ENCODE measurements around the gene TP53I11.

TP53I11 gene

DNA sequence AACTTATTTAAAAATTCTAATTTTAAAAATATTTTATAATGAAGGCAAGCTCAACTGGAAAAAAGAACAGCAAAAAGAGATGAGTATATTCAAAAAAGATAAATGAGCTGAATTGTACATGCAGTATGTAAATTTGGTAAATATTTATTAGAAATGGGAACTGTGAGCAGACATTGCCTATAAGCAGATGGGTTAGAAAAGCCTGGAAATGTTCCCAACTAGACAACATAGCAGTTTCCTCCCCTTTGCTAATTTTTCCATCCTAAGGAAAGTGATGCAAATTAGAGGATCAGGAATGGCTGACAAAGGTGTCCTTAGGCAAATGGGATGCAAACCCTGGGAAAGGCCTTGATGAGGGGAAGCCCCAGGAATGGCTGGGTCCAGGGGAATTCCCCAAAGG, 37.2 kb downstream of the TP53I11 start:
- DNase-seq (ENCODE audit: low read depth in 2 of 2): no peak

- DNase-seq (ENCODE audit: low read depth in 2 of 2): no peak
These were observed 38.3 kb downstream of the TP53I11 start for GRCh38 chr11:44912270-44912987.

- DNase-seq (ENCODE audit: low read depth in 2 of 2): peak; percentile 59 to 78
These were observed 39.5 kb downstream of the TP53I11 start for GRCh38 chr11:44911029-44911814.

- DNase-seq (ENCODE audit: low read depth in 2 of 2): no peak
These were observed 40.1 kb downstream of the TP53I11 start for GRCh38 chr11:44910591-44910990.

DNA sequence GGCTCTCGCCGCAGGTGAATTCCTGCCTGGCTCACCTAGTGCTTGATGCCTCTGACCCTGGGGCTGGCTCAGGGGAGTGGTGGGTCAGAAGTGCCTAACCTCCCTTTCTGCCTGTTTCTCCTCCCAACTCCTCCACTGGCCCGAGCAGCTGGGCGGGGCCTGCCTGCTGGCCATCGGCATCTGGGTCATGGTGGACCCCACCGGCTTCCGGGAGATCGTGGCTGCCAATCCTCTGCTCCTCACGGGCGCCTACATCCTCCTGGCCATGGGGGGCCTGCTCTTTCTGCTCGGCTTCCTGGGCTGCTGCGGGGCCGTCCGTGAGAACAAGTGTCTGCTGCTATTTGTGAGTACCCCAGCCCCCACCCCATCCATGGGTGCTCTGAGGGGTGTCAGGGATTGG, 41.1 kb downstream of the TP53I11 start:
- DNase-seq (ENCODE audit: low read depth in 2 of 2): no peak

DNA sequence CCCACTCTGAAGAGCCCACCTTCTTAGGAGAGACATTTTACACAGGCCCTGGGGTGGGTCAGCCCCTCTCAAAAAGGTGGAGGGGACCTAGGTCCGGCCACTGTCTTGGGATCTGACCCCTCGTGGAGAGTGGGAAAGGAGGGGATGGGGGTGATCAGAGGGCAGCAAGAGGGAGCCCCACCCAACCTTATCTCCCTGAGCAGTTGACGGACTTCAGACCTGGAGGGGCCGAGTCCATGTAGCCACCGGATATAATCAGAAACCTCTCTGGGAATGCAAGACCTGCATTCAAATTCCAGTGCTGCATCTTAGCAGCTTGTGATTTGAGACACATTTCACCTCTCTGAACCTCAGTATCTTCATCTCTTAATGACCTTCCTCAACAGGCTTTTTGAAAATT, 44.0 kb downstream of the TP53I11 start:
- DNase-seq (ENCODE audit: low read depth in 2 of 2): no peak

DNA sequence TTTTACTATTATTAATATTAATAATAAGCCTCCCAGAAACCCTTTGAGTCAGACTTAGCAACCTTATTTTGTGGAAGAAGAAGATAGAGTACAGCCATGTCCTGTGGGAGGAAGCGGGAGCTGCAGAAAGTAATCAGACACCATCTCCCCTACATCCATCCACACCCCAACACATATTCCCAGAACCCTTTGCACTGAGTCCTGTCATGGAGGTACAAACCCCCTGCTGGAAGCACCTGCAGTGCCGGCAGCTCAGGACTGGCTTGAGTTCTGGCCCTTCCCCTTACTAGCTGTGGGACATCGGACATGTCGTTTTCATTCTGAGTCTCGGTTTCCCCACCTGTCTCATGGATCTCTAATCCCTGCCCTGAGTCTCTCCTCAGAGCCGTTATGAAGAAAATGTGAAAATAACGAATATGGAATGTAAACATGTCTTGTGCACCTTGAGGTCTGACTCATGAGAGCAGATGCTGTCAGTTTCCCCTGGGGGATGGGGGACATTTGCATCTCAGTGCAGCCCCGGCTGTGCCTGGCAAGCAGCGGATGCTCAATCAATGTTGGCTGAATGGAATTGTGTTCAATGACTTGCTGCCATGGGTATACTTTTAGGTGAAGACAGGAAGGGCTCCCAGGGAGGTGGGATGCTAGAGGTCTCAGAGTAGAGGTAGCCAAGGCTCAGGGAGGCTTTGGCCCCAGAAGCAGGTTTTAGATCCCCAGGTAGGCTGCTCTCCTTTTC, 45.4 kb downstream of the TP53I11 start:
- no peak for DNase-seq (ENCODE audit: low read depth in 2 of 2)

DNA sequence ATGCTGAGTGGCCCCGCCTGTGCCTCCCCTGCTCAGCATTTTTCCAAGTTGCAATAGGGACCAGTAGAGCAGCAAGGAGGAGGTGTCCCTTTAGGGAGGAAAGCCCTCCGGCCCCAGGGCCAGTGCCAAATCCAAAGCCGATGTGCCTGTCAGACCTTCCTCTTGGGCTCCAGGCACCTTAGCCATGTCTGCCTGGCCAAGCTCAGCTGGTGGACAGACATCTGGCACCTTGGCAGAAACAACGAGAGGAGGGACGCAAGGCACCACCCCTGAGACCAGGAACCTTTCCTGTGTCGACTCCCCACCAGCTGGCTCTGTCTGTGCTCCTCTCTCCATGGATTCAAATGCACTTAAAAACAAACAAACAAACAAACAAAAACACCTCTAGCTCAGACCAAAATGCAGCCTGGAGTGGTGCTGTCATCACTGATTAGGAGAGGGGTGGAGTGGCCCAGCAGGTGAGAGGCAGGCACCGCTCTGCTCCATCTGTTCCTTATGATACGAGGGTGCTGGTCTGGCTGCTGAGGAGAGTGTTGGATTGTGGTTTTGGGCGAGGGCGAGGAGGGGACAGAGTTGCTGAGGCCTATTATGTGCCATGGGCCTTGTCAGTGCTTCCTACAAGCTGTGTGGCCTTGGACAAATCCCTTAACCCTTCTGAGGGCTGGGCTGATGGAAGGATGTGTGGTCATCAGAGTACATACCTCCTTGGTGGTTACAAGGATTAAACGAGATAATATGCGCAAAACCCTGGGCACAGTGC, 46.2 kb downstream of the TP53I11 start:
- no peak for DNase-seq (ENCODE audit: low read depth in 2 of 2)

- DNase-seq (ENCODE audit: low read depth in 2 of 2): no peak
These were observed 47.2 kb downstream of the TP53I11 start for GRCh38 chr11:44903518-44903917.

GRCh38 chr11:44903035-44903434, 47.6 kb downstream of the TP53I11 start:
- no peak for DNase-seq (ENCODE audit: low read depth in 2 of 2)

GRCh38 chr11:44901786-44902185, 48.9 kb downstream of the TP53I11 start:
- DNase-seq (ENCODE audit: low read depth in 2 of 2): no peak

- no peak for DNase-seq (ENCODE audit: low read depth in 2 of 2)
These were observed 49.5 kb downstream of the TP53I11 start for GRCh38 chr11:44901120-44901633.

DNA sequence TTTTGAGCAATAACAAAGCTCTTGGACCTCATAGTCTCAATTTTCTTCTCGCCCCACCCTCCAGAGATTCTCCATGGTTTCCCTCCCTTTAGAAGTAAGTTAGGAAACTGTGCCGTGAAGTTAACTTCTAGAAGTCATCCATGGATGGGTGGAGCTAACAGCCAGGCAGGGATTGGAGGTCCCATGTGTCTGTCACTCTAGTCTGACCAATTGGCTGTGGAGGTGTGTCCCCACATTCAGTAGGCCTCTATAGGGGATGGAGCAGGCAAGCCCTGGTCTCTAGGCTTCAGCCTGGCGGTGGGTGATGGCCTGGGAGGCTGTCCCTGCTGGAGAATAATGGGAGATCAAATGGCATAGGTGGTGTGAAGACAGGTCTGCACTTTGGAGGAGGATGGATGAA, 50.7 kb downstream of the TP53I11 start:
- peak in 1 of 2 donors; percentile 32 for DNase-seq (ENCODE audit: low read depth in 2 of 2)

DNA sequence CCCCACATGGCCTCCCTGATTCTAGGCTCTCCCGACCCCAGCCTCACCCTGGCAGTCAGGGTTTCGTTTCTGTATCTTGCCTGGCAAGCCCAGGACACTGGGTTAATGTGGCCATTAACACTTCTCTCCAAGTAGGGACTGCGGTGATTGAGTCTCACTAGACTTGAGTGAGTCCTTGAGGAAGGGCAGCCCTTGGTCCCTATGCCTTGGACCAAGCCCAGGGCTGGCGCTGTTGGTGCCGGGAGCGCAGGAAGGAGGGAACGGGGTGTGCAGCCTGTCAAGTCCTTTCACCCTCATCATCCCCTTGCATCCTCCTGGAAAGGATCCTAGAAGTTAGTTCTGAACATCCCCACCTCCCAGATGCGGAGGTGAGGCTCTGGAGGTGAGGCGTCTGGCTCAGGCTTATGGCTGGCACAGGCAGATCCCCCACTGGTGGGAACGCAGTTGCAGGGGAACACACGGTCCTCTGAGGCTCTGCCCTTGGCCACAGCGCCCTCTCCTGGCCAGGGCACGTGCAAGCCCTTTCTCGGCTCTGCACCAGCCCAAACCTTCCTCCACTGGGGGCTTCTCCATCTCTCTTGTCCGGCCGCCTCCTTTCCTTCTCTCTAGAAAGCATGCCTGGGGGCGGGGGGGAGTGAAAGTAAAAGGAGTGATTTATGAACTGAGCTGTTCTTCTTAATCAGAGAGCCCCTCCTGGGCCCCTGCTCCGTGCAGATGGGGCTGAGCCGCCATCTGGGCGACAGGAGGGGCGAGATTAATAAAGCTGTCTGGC, 56.7 kb downstream of the TP53I11 start:
- DNase-seq (ENCODE audit: low read depth in 2 of 2): peak; percentile 51 to 62

DNA sequence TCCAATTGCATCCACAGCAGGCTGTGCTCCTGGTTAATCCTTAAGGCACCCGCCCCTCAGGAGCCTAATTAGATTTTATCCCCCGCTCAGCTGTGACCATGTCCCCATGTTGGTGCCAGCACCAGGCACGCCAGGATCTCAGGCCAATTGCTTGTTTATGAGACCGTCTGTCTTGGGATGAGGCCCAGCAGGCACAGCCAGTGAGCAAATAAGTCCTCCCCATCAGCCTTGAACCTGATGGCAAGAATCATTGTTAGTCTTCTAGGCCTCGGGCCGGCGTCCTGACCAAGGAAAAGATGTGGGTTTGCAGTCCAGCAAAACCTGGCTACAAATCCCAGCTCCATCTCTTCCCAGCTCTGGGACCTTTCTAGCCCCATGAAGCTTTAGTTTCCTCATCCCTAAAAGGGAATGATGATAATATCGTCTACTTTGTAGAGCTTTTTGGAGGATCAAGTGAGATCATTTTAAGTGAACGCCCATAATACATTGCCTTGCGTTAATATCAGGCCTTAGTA, 57.3 kb downstream of the TP53I11 start:
- DNase-seq (ENCODE audit: low read depth in 2 of 2): no peak

- DNase-seq (ENCODE audit: low read depth in 2 of 2): no peak
These were observed 57.8 kb downstream of the TP53I11 start for GRCh38 chr11:44892843-44893242.

- no peak for DNase-seq (ENCODE audit: low read depth in 2 of 2)
These were observed 61.4 kb downstream of the TP53I11 start for GRCh38 chr11:44889266-44889665.

DNA sequence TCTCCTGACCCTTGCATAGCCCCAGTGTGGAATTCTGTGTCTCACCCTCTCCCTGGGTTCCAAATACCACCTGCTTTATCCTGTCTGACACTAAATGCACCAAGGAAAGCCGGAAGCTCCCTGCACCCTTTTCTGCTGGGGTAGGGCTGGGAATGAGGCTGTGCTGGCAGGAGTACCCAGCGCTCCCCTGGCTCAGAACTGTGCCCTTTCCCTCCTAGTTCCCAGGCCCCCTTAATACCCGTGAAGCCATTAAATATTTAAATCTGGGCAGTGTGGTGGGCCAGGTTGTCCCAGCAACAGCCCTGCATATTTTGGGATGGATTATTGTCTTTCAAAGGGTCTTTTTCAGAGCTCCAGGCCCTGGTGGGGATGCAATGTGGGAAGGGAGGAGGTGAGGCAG, 63.0 kb downstream of the TP53I11 start:
- DNase-seq (ENCODE audit: low read depth in 2 of 2): no peak

DNA sequence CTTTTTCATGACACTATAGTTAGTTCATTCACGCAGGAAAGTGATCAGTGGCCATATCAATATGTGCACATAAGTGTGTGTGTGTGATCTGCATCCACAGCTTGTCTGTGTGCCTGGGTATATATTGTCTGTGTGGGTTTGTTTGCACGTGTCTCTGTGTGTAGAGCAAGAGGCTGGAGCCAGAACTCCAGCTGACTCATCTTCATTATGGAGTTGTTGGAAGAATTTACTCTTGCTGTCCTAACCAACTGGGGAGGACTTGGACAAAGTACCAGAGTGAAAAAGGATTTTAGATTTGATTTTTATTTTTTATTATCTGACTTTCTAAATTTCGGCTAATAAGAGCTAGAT, 63.9 kb downstream of the TP53I11 start:
- DNase-seq (ENCODE audit: low read depth in 2 of 2): no peak

GRCh38 chr11:44885919-44886789, 64.5 kb downstream of the TP53I11 start:
- DNase-seq (ENCODE audit: low read depth in 2 of 2): no peak

Measured in stimulated activated CD8-positive, alpha-beta memory T cell treated with anti-CD3 and anti-CD28 coated beads, Interleukin-2, amount 100 ng/mL, for 48 hours (primary cell).